Motor neuron (in vitro differentiated cells): ENCODE results near the gene TEDC1. TPM values are rescaled to one million over a fixed set of nuclear protein-coding genes. Genes with fewer than 3 reads are reported as not detected.

Experiments used
- ATAC-seq, 8 experiments: fragments of 200-7000 bp; cut with Tn5 transposase; replicated peaks in 6 of 8; 2 replicates each; pipeline ENCODE4 v1.8.0; 2021; ENCODE audit warnings: mild to moderate bottlenecking in 8 of 8, moderate library complexity in 8 of 8
- H3K27ac ChIP-seq, 2 donors: fragments of 250-450 bp; sonication (Bioruptor Pico); 2 replicates each; pipeline ENCODE4 v1.9.0; 2021; ENCODE audit warnings: antibody characterized with exemption in 2 of 2, mild to moderate bottlenecking in 2 of 2, moderate library complexity in 1 of 2
- H3K4me1 ChIP-seq, 2 donors: fragments of 250-450 bp; sonication (Bioruptor Pico); replicated peaks in 1 of 2; 2 replicates each; pipeline ENCODE4 v1.6.1; 2021; ENCODE audit warnings: antibody characterized with exemption in 2 of 2, mild to moderate bottlenecking in 2 of 2, moderate library complexity in 1 of 2
- H3K4me3 ChIP-seq, 5 donors: fragments of 250-450 bp; sonication (Bioruptor Pico); 2 replicates each; pipeline ENCODE4 v1.9.0; 2021; ENCODE audit warnings: antibody characterized with exemption in 5 of 5, mild to moderate bottlenecking in 5 of 5, moderate library complexity in 4 of 5
- WGBS, 10 experiments: fragments of 450-650 bp; shearing (Covaris generic); methylation state at CpG; one replicate each; pipeline ENCODE4 v1.0.0; 2022; 5-methylcytosine and 5-hydroxymethylcytosine counted together
- in situ Hi-C, 9 experiments: fragments of 400-800 bp; cut with MboI; loops; one replicate each; pipeline ENCODE4 v1.15.0; 2021; ENCODE audit warnings: low sequenced_read_pairs in 9 of 9, low pct_unique_long_range_greater_than_20kb in 2 of 9; ENCODE audit not compliant: unreplicated experiment in 9 of 9
- total RNA-seq, 8 experiments: library from RNA; unstranded; fragments of 300-600 nt; gene quantifications; 2 replicates each; pipeline versions ENCODE4 v1.2.3 to v1.2.4, GENCODE V29; 2022

TEDC1 gene
- total RNA-seq, 8 experiments from 2014 or later, result 3.4 to 12.5 (median 5.0) TPM

GRCh38 chr14:105480199-105480746, 10.8 kb upstream of the TEDC1 start:
- ATAC-seq, result no peak
- WGBS, 10 experiments, result 74% methylated on average over 5 of the region's 15 CpGs; no CpG with 5 or more reads in 9 of the 10 experiments
- Histone ChIP-seq H3K4me3 (no peak overlapping the region), H3K4me1 (peaks cover 41 to 73% of the 10 kb centered on the region in 2 donors), H3K27ac (no peak overlapping the region)
- in situ Hi-C loops, result no loop called here

- WGBS, 10 experiments, result 0 to 44% (median 17%) methylated on average over 1 to 5 of the region's 35 CpGs; no CpG with 5 or more reads in 6 of the 10 experiments
- in situ Hi-C loops, result no loop called here
- Histone ChIP-seq H3K4me3 (peak overlapping the region in 2 of 5 donors; percentile 3 to 5), H3K27ac (peak overlapping the region; percentile 18 to 86), H3K4me1 (peaks cover 38 to 77% of the 10 kb centered on the region in 2 donors)
- peak; percentile 39 to 73 (median 70) for ATAC-seq
Observed at GRCh38 chr14:105480807-105481801, 9.9 kb upstream of the TEDC1 start.

GRCh38 chr14:105481886-105482457, 9.1 kb upstream of the TEDC1 start:
- peak overlapping the region in 1 of 5 donors; percentile 9 for H3K4me3 ChIP-seq
- peak overlapping the region in 1 of 2 donors; percentile 86 for H3K27ac ChIP-seq
- 0 to 40% (median 0%) methylated on average over 1 to 9 of the region's 18 CpGs; no CpG with 5 or more reads in 5 of the 10 experiments for WGBS, 10 experiments
- in situ Hi-C loops, result no loop called here
- peaks cover 38 to 75% of the 10 kb centered on the region in 2 donors for H3K4me1 ChIP-seq
- ATAC-seq, result peak; percentile 40 to 63 (median 57)

- peaks cover 37 to 72% of the 10 kb centered on the region in 2 donors for H3K4me1 ChIP-seq
- H3K4me3 ChIP-seq, result no peak overlapping the region
- in situ Hi-C loops, result no loop called here
- 60 to 90% (median 87%) methylated on average over 1 to 3 of the region's 18 CpGs; no CpG with 5 or more reads in 7 of the 10 experiments for WGBS, 10 experiments
- peak overlapping the region in 1 of 2 donors; percentile 86 for H3K27ac ChIP-seq
- ATAC-seq, result no peak
Observed at GRCh38 chr14:105482486-105483110, 8.4 kb upstream of the TEDC1 start.

GRCh38 chr14:105483300-105484068, 7.6 kb upstream of the TEDC1 start:
- no peak overlapping the region for H3K27ac ChIP-seq
- no peak for ATAC-seq
- WGBS, 10 experiments, result 60 to 100% methylated on average over 1 of the region's 18 CpGs; no CpG with 5 or more reads in 8 of the 10 experiments

GRCh38 chr14:105484069-105484996, 6.7 kb upstream of the TEDC1 start:
- Histone ChIP-seq H3K4me3 (no peak overlapping the region), H3K4me1 (peaks cover 43 to 79% of the 10 kb centered on the region in 2 donors), H3K27ac (no peak overlapping the region)
- ATAC-seq, result peak in 1 of 8 experiments; percentile 1
- WGBS, 10 experiments, result 40 to 67% (median 54%) methylated on average over 1 to 3 of the region's 20 CpGs; no CpG with 5 or more reads in 6 of the 10 experiments
- in situ Hi-C loops, result no loop called here

More at GRCh38 chr14:105483300-105484068, 7.6 kb upstream of the TEDC1 start:
- peaks cover 37 to 72% of the 10 kb centered on the region in 2 donors for H3K4me1 ChIP-seq
- H3K4me3 ChIP-seq, result no peak overlapping the region
- in situ Hi-C loops, result no loop called here

GRCh38 chr14:105484997-105485393, 6.1 kb upstream of the TEDC1 start:
- Histone ChIP-seq H3K27ac (no peak overlapping the region), H3K4me3 (no peak overlapping the region), H3K4me1 (peaks cover 45 to 82% of the 10 kb centered on the region in 2 donors)
- WGBS, 10 experiments, result no CpG with 5 or more reads among the region's 16 CpGs
- in situ Hi-C loops, result no loop called here
- no peak for ATAC-seq

GRCh38 chr14:105485739-105486162, 5.3 kb upstream of the TEDC1 start:
- H3K4me1 ChIP-seq, result peaks cover 42 to 77% of the 10 kb centered on the region in 2 donors
- ATAC-seq, result no peak
- H3K4me3 ChIP-seq, result no peak overlapping the region
- in situ Hi-C loops, result no loop called here
- WGBS, 10 experiments, result 0 to 60% (median 14%) methylated on average over 1 to 2 of the region's 12 CpGs; no CpG with 5 or more reads in 7 of the 10 experiments
- no peak overlapping the region for H3K27ac ChIP-seq

GRCh38 chr14:105486163-105486973, 4.7 kb upstream of the TEDC1 start, which contains the start of gene CRIP1:
TSS of gene CRIP1 (plus strand) at chr14:105486886. CDS start at chr14:105487260, 374 bp downstream.
- Histone ChIP-seq H3K4me1 (peaks cover 37 to 71% of the 10 kb centered on the region in 2 donors), H3K4me3 (peak within 1 kb of the TSS in 3 of 5 donors; percentile 4 to 46 (median 34)), H3K27ac (no peak within 1 kb of the TSS)
- ATAC-seq, result no peak
- WGBS, 10 experiments, result 19% methylated on average over 9 of the region's 56 CpGs; no CpG with 5 or more reads in 9 of the 10 experiments
- in situ Hi-C loops, result no loop called here

GRCh38 chr14:105486974-105487448, 4.0 kb upstream of the TEDC1 start:
- Histone ChIP-seq H3K27ac (no peak overlapping the region), H3K4me1 (peaks cover 30 to 68% of the 10 kb centered on the region in 2 donors), H3K4me3 (peak overlapping the region in 3 of 5 donors; percentile 4 to 46 (median 34))
- WGBS, 10 experiments, result 0% methylated on average over 1 to 3 of the region's 45 CpGs; no CpG with 5 or more reads in 7 of the 10 experiments
- in situ Hi-C loops, result no loop called here
- ATAC-seq, result no peak
